Activated CD4-positive, alpha-beta memory T cell treated with anti-CD3 and anti-CD28 coated beads, Interleukin-2, amount 10 ng/mL, durations not matched to agents 7 days and 5 days (primary cell): ENCODE measurements around the gene STARD6. TPM values are rescaled to one million over a fixed set of nuclear protein-coding genes. Genes with fewer than 3 reads are reported as not detected.
A peak's percentile ranks its signal among the peaks of the same experiment; 100 is the strongest.
"Not testable (repeated sequence)": the region's sequence is repeated elsewhere in the genome, so short reads cannot be mapped to it uniquely, and the experiment has no call there.

Source experiments
- CTCF ChIA-PET: fragments of 350-600 bp; sonication (Branson Sonifier 250); formaldehyde crosslinking; loops from one replicate; lab custom pipeline; 2021; ENCODE audit warnings: antibody characterized with exemption, inconsistent platforms; lab: Charles Lee
- POLR2A ChIA-PET: fragments of 350-600 bp; sonication (Branson Sonifier 250); formaldehyde crosslinking; loops from one replicate; lab custom pipeline; 2021; ENCODE audit warnings: antibody characterized with exemption; lab: Charles Lee
- DNase-seq: peaks from one replicate; pipeline ENCODE4 v3.0.0-alpha.2; 2020
- H3K27ac Mint-ChIP-seq: one replicate; pipeline ENCODE4 v1.8.0; 2021; ENCODE audit warnings: mild to moderate bottlenecking, mixed read lengths
- H3K27me3 Mint-ChIP-seq: one replicate; pipeline ENCODE4 v1.8.0; 2021; ENCODE audit warnings: mixed read lengths
- H3K36me3 Mint-ChIP-seq: one replicate; pipeline ENCODE4 v1.8.0; 2021; ENCODE audit warnings: low read depth, mixed read lengths
- H3K4me1 Mint-ChIP-seq: one replicate; pipeline ENCODE4 v1.8.0; 2021; ENCODE audit warnings: mixed read lengths
- H3K4me3 Mint-ChIP-seq: one replicate; pipeline ENCODE4 v1.8.0; 2021; ENCODE audit warnings: mild to moderate bottlenecking, mixed read lengths
- H3K9me3 Mint-ChIP-seq: one replicate; pipeline ENCODE4 v1.8.0; 2021; ENCODE audit warnings: mixed read lengths
- total RNA-seq, 2 experiments: library from RNA; stranded (reverse); gene quantifications; one replicate each; pipeline ENCODE4 v1.2.3, GENCODE V29; 2021

Gene STARD6
- not detected for total RNA-seq

DNA sequence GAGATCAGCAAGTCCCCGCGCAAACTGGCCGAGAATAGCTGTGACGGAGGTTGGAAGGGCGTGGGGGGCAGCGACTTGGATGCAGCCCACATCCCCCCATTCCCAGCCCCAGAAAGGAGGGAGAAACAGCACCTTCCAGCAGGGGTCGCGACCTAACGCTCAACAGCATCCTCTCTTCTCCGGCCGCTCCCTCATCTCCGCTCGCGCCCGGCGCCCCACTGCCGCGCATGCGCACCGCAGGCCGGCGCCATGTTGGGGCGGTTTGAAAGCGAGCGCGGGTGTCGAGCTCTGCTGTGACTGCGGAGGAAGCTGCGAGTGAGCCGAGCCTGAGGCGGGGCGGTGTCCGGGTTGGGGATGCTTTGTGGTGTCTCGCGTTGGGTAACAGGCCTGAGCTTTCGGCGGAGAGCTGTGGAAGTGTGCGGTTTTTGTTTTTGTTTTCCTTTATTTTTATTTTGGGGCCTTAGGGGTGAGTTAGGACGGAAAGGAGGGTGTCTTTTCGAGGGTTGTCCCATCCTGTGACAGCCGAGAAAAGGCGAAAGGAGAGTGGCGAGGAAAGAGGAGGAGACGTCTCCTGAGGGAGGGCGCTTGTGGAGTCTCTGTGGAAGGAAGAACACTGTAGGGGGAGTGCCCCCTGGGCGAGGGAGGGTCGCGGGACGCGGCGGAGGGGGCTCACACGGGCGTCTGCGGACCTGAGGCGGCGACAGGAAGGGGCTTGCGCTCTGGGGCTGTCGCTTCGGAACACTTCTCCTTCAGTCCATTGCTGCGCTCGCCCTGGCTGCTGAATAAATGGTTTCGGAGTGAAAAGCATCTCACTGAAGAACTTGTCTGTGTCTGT lies at the start of gene STARD6, which contains the start of gene C18orf54:
TSS of gene STARD6 (minus strand) at position 199 of the 835 bp plus-strand sequence. CDS start 3,285 bp downstream, outside the sequence.
TSS of gene C18orf54 (plus strand) at position 247 of the 835 bp plus-strand sequence. CDS start 2,667 bp downstream, outside the sequence.
- peak; percentile 92 for DNase-seq
- H3K4me3 Mint-ChIP-seq = peak within 1 kb of the TSS; percentile 95
- ChIA-PET POLR2A (interaction anchor here (0.6 to 3.8 kb wide), 16 partner anchors 10 to 201 kb away, joined by 3 to 52 read pairs (median 4); partner anchors contain the start of genes MBD2 and POLI), CTCF (interaction anchor here (0.6 to 2.3 kb wide), 32 partner anchors 9 to 587 kb away, joined by 3 to 22 read pairs (median 4); partner anchors contain the start of genes MBD2 and POLI)
- peaks cover 31% of the 10 kb centered on the region for H3K4me1 Mint-ChIP-seq
- no peaks in the 10 kb centered on the region for H3K27me3 Mint-ChIP-seq
- no peaks in the 10 kb centered on the region for H3K9me3 Mint-ChIP-seq
- H3K36me3 Mint-ChIP-seq = peaks cover 16% of the 10 kb centered on the region
- H3K27ac Mint-ChIP-seq = peak within 1 kb of the TSS; percentile 91

GRCh38 chr18:54405290-54405689 lies 47.6 kb upstream of the STARD6 start:
- Mint-ChIP-seq H3K27ac (no peak overlapping the region), H3K4me3 (no peak overlapping the region), H3K9me3 (no peaks in the 10 kb centered on the region), H3K4me1 (no peaks in the 10 kb centered on the region), H3K36me3 (no peaks in the 10 kb centered on the region), H3K27me3 (peaks cover 25% of the 10 kb centered on the region)
- ChIA-PET POLR2A (no interaction called here), CTCF (interaction anchor here (1.1 kb wide), 1 partner anchor 13 kb away, joined by 3 read pairs; no protein-coding TSS in a partner anchor)
- DNase-seq = no peak

DNA sequence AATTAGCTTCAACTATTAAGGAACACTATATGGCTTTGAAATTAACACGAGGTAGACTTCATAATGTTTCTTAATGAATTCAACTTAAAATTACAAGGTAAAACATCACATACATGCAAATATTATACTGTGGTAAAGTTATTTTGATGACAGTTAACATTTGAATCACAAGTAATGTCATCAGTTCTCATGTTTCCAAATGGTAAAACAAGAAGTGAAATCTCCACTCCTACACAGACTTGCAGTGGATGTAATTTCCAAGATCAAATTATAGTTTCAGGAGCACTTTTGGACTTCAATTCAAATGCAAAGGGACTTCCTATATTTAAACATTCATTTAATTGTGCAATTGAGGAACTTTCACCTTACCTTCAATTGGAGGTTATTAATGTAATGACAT lies 39.1 kb upstream of the STARD6 start:
- no peaks in the 10 kb centered on the region for H3K9me3 Mint-ChIP-seq
- H3K36me3 Mint-ChIP-seq = no peaks in the 10 kb centered on the region
- H3K27ac Mint-ChIP-seq = no peak overlapping the region
- no peak for DNase-seq
- CTCF ChIA-PET = no interaction called here
- H3K4me3 Mint-ChIP-seq = no peak overlapping the region
- POLR2A ChIA-PET = no interaction called here
- peaks cover 5% of the 10 kb centered on the region for H3K27me3 Mint-ChIP-seq
- H3K4me1 Mint-ChIP-seq = peaks cover 3% of the 10 kb centered on the region

- H3K9me3 Mint-ChIP-seq = no peaks in the 10 kb centered on the region
- H3K27me3 Mint-ChIP-seq = peaks cover 13% of the 10 kb centered on the region
- POLR2A ChIA-PET = interaction anchor here (0.9 kb wide), 1 partner anchor 171 kb away, joined by 3 read pairs; no protein-coding TSS in a partner anchor
- peaks cover 21% of the 10 kb centered on the region for H3K4me1 Mint-ChIP-seq
- no peak for DNase-seq
- no peak overlapping the region for H3K27ac Mint-ChIP-seq
- H3K36me3 Mint-ChIP-seq = no peaks in the 10 kb centered on the region
- H3K4me3 Mint-ChIP-seq = no peak overlapping the region
- CTCF ChIA-PET = no interaction called here
Observed at GRCh38 chr18:54393648-54394294, 36.1 kb upstream of the STARD6 start.

DNA sequence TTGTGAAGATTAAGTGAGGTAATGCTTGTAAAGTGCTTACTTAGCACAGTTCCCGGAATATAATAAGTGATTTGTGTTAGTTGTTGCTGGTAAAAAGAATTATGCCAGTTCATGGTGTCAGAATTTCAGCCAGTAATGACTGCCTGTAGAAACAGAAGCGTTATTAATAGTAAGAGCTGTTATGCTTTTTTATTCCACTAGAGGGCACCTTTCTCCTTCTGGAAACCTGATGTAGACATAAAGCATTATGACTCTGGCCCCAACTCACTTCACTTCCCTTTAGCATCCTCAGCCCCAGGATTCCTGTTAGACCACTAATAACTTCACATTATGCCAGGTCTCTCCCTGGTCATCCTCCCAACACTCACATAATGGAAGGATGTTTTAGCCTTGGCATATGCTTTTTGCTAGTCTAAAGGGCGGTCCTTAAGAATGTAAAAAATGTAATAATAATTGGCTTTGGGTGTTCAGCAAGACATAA lies 34.9 kb upstream of the STARD6 start:
- Mint-ChIP-seq H3K4me3 (no peak overlapping the region), H3K4me1 (peaks cover 28% of the 10 kb centered on the region), H3K27ac (no peak overlapping the region), H3K9me3 (no peaks in the 10 kb centered on the region), H3K27me3 (peaks cover 13% of the 10 kb centered on the region), H3K36me3 (no peaks in the 10 kb centered on the region)
- no peak for DNase-seq
- POLR2A ChIA-PET = interaction anchor here (1.0 kb wide), 1 partner anchor 170 kb away, joined by 5 read pairs; no protein-coding TSS in a partner anchor
- CTCF ChIA-PET = interaction anchor here (0.8 to 1.8 kb wide), 14 partner anchors 8 to 279 kb away, joined by 3 to 12 read pairs (median 4); partner anchors contain the start of genes C18orf54 and STARD6

DNA sequence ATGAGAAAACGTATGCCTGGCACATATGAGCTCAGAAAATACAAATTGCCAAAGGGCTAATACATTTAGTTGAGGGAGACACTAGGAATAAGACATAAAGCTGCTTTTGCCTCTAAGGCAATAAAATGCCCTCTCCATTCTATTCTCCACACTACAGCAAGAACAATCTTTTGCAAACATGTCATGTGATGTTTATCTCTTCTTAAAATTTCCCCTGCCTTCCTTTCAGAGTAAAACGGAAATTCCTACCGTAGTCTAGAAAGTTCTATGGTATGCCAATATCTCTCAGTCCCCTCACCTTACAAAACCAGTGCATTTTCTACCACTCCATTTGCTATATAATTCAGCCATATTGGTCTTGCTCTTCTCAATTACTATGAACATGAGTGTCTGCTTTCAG lies 33.2 kb upstream of the STARD6 start:
- Mint-ChIP-seq H3K9me3 (no peaks in the 10 kb centered on the region), H3K27me3 (peaks cover 13% of the 10 kb centered on the region), H3K36me3 (no peaks in the 10 kb centered on the region), H3K4me1 (peaks cover 28% of the 10 kb centered on the region), H3K27ac (no peak overlapping the region), H3K4me3 (no peak overlapping the region)
- DNase-seq = no peak
- ChIA-PET CTCF (interaction anchor here (1.1 kb wide), 1 partner anchor 280 kb away, joined by 4 read pairs; no protein-coding TSS in a partner anchor), POLR2A (no interaction called here)

DNA sequence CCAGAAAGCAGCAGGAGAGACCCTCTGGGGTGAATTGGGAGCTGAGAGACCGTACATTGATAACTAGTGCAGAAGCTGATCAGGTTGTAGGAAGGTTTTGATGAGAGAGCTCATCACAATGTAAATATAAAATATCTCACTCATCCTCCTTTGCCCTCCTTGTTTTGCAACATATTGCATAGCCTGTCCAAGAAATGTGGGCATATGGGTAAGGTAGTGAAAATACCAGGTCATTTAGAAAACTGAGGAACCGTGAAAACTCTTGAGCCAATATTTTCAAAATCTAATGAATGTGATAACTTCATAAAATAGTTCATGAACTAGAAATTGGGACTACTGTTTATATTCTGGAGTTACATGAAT lies 31.5 kb upstream of the STARD6 start:
- ChIA-PET CTCF (interaction anchor here (0.6 kb wide), 1 partner anchor 620 kb away, joined by 3 read pairs; no protein-coding TSS in a partner anchor), POLR2A (no interaction called here)
- peaks cover 13% of the 10 kb centered on the region for H3K27me3 Mint-ChIP-seq
- DNase-seq = no peak
- H3K4me3 Mint-ChIP-seq = no peak overlapping the region
- H3K36me3 Mint-ChIP-seq = no peaks in the 10 kb centered on the region
- H3K27ac Mint-ChIP-seq = no peak overlapping the region
- H3K9me3 Mint-ChIP-seq = no peaks in the 10 kb centered on the region
- peaks cover 28% of the 10 kb centered on the region for H3K4me1 Mint-ChIP-seq

GRCh38 chr18:54388203-54389142 lies 30.8 kb upstream of the STARD6 start:
- POLR2A ChIA-PET = no interaction called here
- peak; percentile 56 for DNase-seq
- peaks cover 28% of the 10 kb centered on the region for H3K4me1 Mint-ChIP-seq
- CTCF ChIA-PET = interaction anchor here (0.6 to 1.0 kb wide), 2 partner anchors 31 to 621 kb away, joined by 3 read pairs; partner anchors contain the start of genes C18orf54 and STARD6
- H3K9me3 Mint-ChIP-seq = no peaks in the 10 kb centered on the region
- no peak overlapping the region for H3K4me3 Mint-ChIP-seq
- H3K27ac Mint-ChIP-seq = no peak overlapping the region
- H3K36me3 Mint-ChIP-seq = no peaks in the 10 kb centered on the region
- peaks cover 13% of the 10 kb centered on the region for H3K27me3 Mint-ChIP-seq

DNA sequence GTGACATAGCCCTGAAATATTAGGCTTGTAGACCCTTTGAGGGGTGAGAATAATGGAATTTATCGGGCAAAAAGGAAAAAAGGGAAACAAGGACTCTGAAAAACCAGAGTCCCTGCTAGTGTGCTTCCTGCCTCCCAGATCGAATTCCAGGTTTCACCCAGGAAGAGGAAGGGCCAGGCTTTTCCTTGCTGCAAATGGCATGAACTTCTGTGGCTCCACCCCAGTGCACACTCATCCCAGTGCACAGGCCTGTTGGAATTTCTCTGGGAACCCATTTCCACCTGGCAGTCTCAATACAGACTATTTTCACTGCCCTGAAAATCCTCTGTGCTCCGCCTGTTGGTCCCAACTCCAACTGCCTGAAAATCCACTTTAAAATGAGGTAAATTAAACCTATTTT lies 30.0 kb upstream of the STARD6 start:
- ChIA-PET POLR2A (no interaction called here), CTCF (interaction anchor here (1.0 kb wide), 1 partner anchor 30 kb away, joined by 3 read pairs; the partner anchor contains the start of genes C18orf54 and STARD6)
- no peaks in the 10 kb centered on the region for H3K36me3 Mint-ChIP-seq
- no peak overlapping the region for H3K27ac Mint-ChIP-seq
- peaks cover 11% of the 10 kb centered on the region for H3K27me3 Mint-ChIP-seq
- H3K4me3 Mint-ChIP-seq = no peak overlapping the region
- no peak for DNase-seq
- peaks cover 28% of the 10 kb centered on the region for H3K4me1 Mint-ChIP-seq
- no peaks in the 10 kb centered on the region for H3K9me3 Mint-ChIP-seq

DNA sequence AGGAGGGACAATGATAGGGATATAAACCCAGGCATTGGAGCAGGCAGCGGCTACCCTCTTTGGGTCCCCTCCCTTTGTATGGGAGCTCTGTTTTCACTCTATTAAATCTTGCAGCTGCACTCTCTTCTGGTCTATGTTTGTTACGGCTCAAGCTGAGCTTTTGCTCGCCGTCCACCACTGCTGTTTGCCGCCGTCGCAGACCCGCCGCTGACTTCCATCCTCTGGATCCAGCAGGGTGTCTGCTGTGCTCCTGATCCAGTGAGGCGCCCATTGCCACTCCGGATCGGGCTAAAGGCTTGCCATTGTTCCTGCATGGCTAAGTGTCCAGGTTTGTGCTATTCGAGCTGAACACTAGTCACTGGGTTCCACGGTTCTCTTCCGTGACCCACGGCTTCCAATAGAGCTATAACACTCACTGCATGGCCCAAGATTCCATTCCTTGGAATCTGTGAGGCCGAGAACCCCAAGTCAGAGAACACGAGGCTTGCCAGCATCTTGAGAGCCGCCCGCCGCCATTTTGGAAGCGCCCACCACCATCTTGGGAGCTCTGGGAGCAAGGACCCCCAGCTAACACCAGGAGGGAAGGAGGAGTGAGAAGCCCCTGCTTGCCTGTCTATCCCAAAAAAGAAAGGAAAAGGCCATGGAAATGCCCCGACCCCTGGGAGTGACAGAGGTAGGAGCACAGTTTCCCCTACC lies 29.3 kb upstream of the STARD6 start:
- DNase-seq, H3K27ac Mint-ChIP-seq, H3K27me3 Mint-ChIP-seq, POLR2A ChIA-PET, H3K4me3 Mint-ChIP-seq, H3K9me3 Mint-ChIP-seq, CTCF ChIA-PET, H3K36me3 Mint-ChIP-seq: not testable (repeated sequence)
- peaks cover 25% of the 10 kb centered on the region for H3K4me1 Mint-ChIP-seq

DNA sequence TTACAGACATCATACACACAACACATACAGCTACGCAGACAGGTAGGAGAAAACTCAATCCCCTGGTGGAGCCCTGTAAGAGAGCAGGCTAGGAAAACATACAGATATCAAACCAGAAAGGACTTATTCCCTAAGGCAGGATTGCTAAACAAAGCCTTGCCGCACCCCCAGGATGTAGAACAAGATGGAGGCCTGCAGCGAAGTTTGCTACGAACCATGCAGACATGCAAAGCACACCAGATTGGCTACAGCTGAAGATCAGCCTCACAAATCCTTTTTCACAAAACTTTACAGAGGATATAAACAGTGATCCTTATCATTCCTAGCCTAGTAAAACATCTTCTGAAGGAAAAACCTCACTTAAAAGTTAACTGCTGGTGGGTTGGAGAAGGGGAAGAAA lies 28.4 kb upstream of the STARD6 start:
- no peak overlapping the region for H3K27ac Mint-ChIP-seq
- CTCF ChIA-PET = no interaction called here
- POLR2A ChIA-PET = no interaction called here

More for the DNA sequence above, 28.4 kb upstream of the STARD6 start:
- DNase-seq = no peak
- no peaks in the 10 kb centered on the region for H3K9me3 Mint-ChIP-seq
- H3K27me3 Mint-ChIP-seq = peaks cover 5% of the 10 kb centered on the region
- peaks cover 21% of the 10 kb centered on the region for H3K4me1 Mint-ChIP-seq
- peaks cover 10% of the 10 kb centered on the region for H3K36me3 Mint-ChIP-seq
- no peak overlapping the region for H3K4me3 Mint-ChIP-seq
